GM12865 (cell line): ENCODE measurements around the gene CTNNA3.

Experiments
- DNase-seq: peaks from one replicate; pipeline ENCODE4 v3.0.0; 2010; ENCODE audit warnings: low read depth
- H3K4me3 ChIP-seq: 2 replicates; pipeline ENCODE4 v1.5.1; 2011; ENCODE audit warnings: mild to moderate bottlenecking, low read depth, low read length, control low read depth
- CTCF ChIP-seq: IDR thresholded peaks from 2 replicates; pipeline ENCODE4 v1.5.1; 2011; ENCODE audit warnings: low read length, control low read depth, low read depth, inconsistent platforms; ENCODE audit not compliant: insufficient read depth; ENCODE audit errors: missing control alignments

CTNNA3 gene

GRCh38 chr10:66228887-66229286, 1467.1 kb downstream of the CTNNA3 start:
- no peak overlapping the region for H3K4me3 ChIP-seq
- DNase-seq: no peak
- TF ChIP-seq CTCF: no peak

GRCh38 chr10:66223656-66224055, 1472.3 kb downstream of the CTNNA3 start:
- H3K4me3 ChIP-seq: no peak overlapping the region
- TF ChIP-seq CTCF: no peak
- DNase-seq: no peak

- DNase-seq: no peak
- TF ChIP-seq CTCF: no peak
- H3K4me3 ChIP-seq: no peak overlapping the region
These were observed 1473.4 kb downstream of the CTNNA3 start for GRCh38 chr10:66222462-66223046.

- no peak overlapping the region for H3K4me3 ChIP-seq
- TF ChIP-seq CTCF: no peak
- DNase-seq: no peak
These were observed 1476.9 kb downstream of the CTNNA3 start for GRCh38 chr10:66218981-66219587.

GRCh38 chr10:66218289-66218688, 1477.7 kb downstream of the CTNNA3 start:
- no peak for TF ChIP-seq CTCF
- H3K4me3 ChIP-seq: no peak overlapping the region
- DNase-seq: peak; percentile 6

GRCh38 chr10:66215920-66216319, 1480.1 kb downstream of the CTNNA3 start:
- no peak for TF ChIP-seq CTCF
- no peak for DNase-seq

More at GRCh38 chr10:66215920-66216319, 1480.1 kb downstream of the CTNNA3 start:
- no peak overlapping the region for H3K4me3 ChIP-seq
